ENCODE data around the gene EEFSEC.

- TF ChIP-seq CTCF (IDR thresholded peaks at IDR 0.05) (no peak), EZH2 (IDR thresholded peaks at IDR 0.05) (no peak)
Observed at GRCh38 chr3:128383316-128384235, 230.3 kb downstream of the EEFSEC start.
